ENCODE results near the gene NOS1AP.

The NOS1AP gene

GRCh38 chr1:162324396-162324795 is 254.9 kb downstream of the NOS1AP start (continued):
- no peak for TF ChIP-seq RARB (CRISPR knock-in tag; IDR thresholded peaks at IDR 0.05)

- TF ChIP-seq GLIS3 (CRISPR knock-in tag; IDR thresholded peaks at IDR 0.05) (no peak), PPARA (CRISPR knock-in tag; IDR thresholded peaks at IDR 0.05; ENCODE audit: borderline replicate concordance) (no peak), ZFP30 (CRISPR knock-in tag; IDR thresholded peaks at IDR 0.05) (no peak), CSDC2 (CRISPR knock-in tag; IDR thresholded peaks at IDR 0.05) (no peak), CSRNP3 (CRISPR knock-in tag; IDR thresholded peaks at IDR 0.05) (no peak), SNAI2 (CRISPR knock-in tag; IDR thresholded peaks at IDR 0.05) (no peak), ZNF70 (CRISPR knock-in tag; IDR thresholded peaks at IDR 0.05) (no peak), TOX (CRISPR knock-in tag; IDR thresholded peaks at IDR 0.05; ENCODE audit: borderline replicate concordance) (no peak), BACH2 (CRISPR knock-in tag; IDR thresholded peaks at IDR 0.05; ENCODE audit: borderline replicate concordance) (no peak), ESRRG (CRISPR knock-in tag; IDR thresholded peaks at IDR 0.05) (no peak), ZFP3 (CRISPR knock-in tag; IDR thresholded peaks at IDR 0.05) (no peak), ISL1 (CRISPR knock-in tag; IDR thresholded peaks at IDR 0.05) (no peak), TSHZ2 (CRISPR knock-in tag; IDR thresholded peaks at IDR 0.05) (no peak), CREB5 (CRISPR knock-in tag; IDR thresholded peaks at IDR 0.05; ENCODE audit: low read depth) (no peak)
- no peak for ATAC-seq
These were observed 257.1 kb downstream of the NOS1AP start for GRCh38 chr1:162326559-162326958.

GRCh38 chr1:162327144-162327787 is 257.8 kb downstream of the NOS1AP start:
- ATAC-seq: no peak
- TF ChIP-seq ZNF565 (CRISPR knock-in tag; conservative IDR thresholded peaks at IDR 0.05; ENCODE audit: low read depth) (no peak), ESRRG (CRISPR knock-in tag; IDR thresholded peaks at IDR 0.05) (no peak), BACH2 (CRISPR knock-in tag; IDR thresholded peaks at IDR 0.05; ENCODE audit: borderline replicate concordance) (no peak), ZFP30 (CRISPR knock-in tag; IDR thresholded peaks at IDR 0.05) (no peak), PATZ1 (CRISPR knock-in tag; IDR thresholded peaks at IDR 0.05; ENCODE audit: borderline replicate concordance) (no peak), POU6F1 (CRISPR knock-in tag; IDR thresholded peaks at IDR 0.05; ENCODE audit: borderline replicate concordance, low read depth) (no peak), ZNF8 (CRISPR knock-in tag; IDR thresholded peaks at IDR 0.05) (no peak)

GRCh38 chr1:162327788-162328165 is 258.3 kb downstream of the NOS1AP start:
- TF ChIP-seq ZFP3 (CRISPR knock-in tag; IDR thresholded peaks at IDR 0.05) (no peak), OSR1 (CRISPR knock-in tag; IDR thresholded peaks at IDR 0.05) (no peak), CSRNP3 (CRISPR knock-in tag; IDR thresholded peaks at IDR 0.05) (no peak), RARB (CRISPR knock-in tag; IDR thresholded peaks at IDR 0.05) (no peak), TSHZ2 (CRISPR knock-in tag; IDR thresholded peaks at IDR 0.05) (no peak), ZC3H10 (CRISPR knock-in tag; IDR thresholded peaks at IDR 0.05) (no peak), ISL1 (CRISPR knock-in tag; IDR thresholded peaks at IDR 0.05) (no peak), PPARA (CRISPR knock-in tag; IDR thresholded peaks at IDR 0.05; ENCODE audit: borderline replicate concordance) (no peak)
- no peak for ATAC-seq

Measured in SK-N-SH treated with all-trans-retinoic acid at 6 μM for 48 hours (cell line).